Prostate gland (tissue), 2 donors: Measurements from ENCODE around the gene FABP1.

Source experiments
- POLR2A ChIP-seq: fragments of 450-650 bp; IDR thresholded peaks from one replicate; pipeline ENCODE4 v1.6.1; 2016; ENCODE audit warnings: antibody characterized with exemption, mild to moderate bottlenecking
- POLR2AphosphoS5 ChIP-seq: sonication (generic); formaldehyde crosslinking; IDR thresholded peaks from one replicate; pipeline ENCODE4 v1.6.1; 2017; ENCODE audit warnings: antibody characterized with exemption
- TF ChIP-seq, protein P1 (sequence below), 4 experiments: fragments of 200-600 bp in 2 of 4; fragments of 450-650 bp in 2 of 4; sonication (generic) in 2 of 4; IDR thresholded peaks; 1 replicate in 3 of 4; 2 replicates in 1 of 4; pipeline ENCODE4 v1.5.1; 2016 to 2019; ENCODE audit warnings: antibody characterized with exemption in 4 of 4, mild to moderate bottlenecking in 2 of 4, moderate library complexity in 2 of 4

DNA sequence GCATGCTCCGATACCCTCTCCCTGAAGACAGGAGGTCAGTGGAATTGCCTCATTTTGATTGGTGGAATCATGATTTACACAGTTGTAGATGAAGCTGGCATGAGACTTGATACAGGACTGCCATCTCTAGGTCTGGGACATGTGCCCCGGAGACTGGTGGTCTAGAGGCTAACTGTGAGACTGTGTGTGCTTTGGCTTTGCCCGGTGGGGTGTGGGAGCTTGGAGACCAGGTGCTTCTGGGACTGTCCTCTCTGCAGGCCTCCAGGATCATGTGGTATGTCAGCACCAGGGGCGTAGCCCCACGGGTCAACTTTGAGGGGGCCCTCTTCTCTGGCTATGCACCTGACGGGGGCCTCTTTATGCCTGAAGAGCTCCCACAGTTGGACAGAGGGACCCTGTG is 45.0 kb upstream of the FABP1 start:
- TF ChIP-seq, protein P1, sequence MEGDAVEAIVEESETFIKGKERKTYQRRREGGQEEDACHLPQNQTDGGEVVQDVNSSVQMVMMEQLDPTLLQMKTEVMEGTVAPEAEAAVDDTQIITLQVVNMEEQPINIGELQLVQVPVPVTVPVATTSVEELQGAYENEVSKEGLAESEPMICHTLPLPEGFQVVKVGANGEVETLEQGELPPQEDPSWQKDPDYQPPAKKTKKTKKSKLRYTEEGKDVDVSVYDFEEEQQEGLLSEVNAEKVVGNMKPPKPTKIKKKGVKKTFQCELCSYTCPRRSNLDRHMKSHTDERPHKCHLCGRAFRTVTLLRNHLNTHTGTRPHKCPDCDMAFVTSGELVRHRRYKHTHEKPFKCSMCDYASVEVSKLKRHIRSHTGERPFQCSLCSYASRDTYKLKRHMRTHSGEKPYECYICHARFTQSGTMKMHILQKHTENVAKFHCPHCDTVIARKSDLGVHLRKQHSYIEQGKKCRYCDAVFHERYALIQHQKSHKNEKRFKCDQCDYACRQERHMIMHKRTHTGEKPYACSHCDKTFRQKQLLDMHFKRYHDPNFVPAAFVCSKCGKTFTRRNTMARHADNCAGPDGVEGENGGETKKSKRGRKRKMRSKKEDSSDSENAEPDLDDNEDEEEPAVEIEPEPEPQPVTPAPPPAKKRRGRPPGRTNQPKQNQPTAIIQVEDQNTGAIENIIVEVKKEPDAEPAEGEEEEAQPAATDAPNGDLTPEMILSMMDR (IDR thresholded peaks at IDR 0.05) = no peak
- no peak for TF ChIP-seq POLR2A
- no peak for TF ChIP-seq POLR2AphosphoS5
